ENCODE data around the gene CEBPA.
"Not testable (repeated sequence)": the region's sequence is repeated elsewhere in the genome, so short reads cannot be mapped to it uniquely, and the experiment has no call there.

The CEBPA gene

DNA sequence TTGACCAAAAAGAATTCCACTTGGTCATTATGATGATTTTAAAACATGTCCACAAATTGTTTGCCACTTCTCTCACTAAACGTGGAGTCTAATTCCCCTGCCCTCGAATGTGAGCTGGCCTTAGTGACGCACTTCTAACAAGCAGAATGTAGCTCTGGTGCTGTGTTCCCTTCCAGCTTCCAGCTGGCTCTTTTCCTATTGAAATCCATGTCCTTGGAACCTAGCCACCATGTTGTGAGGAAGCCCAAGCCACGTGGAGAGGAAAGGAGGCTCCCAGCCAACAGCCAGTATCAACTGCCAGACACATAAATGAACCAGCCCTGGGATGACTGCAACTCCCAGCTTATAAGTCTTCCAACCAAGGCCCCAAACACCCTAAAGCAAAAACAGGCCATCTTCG, 23.6 kb upstream of the CEBPA start:
- DNase-seq (ENCODE audit: low spot score) (no peak), FAIRE-seq (no peak)

- no peak for DNase-seq (ENCODE audit: low spot score)
- FAIRE-seq, result no peak
Observed at GRCh38 chr19:33324628-33325027, 22.3 kb upstream of the CEBPA start.

DNA sequence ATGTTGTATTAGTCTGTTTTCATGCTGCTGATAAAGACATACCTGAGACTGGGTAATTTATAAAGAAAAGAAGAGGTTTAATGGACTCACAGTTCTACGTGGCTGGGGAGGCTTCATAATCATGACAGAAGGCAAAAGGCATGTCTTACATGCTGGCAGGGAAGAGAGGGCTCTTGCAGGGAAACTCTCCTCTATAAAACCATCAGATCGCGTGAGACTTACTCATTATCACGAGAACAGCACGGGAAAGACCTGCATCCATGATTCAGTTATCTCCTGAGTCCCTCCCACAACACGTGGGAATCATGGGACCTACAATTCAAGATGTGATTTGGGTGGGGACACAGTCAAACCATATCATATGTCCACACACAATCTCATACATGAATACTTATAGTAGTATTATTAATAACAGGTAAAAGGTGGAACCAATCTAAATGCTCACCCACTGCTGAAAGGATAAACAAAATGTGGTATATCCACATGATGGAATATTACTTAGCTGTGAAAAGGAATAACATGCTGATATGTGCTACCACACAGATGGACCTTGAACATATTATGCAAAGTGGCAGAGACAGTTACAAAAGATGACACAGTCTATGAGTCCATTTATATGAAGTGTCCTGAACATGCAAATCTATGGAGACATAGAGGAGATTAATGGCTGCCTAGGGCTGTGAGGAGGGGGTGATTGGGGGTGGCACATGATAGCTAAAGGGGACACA, 20.9 kb upstream of the CEBPA start:
- DNase-seq (ENCODE audit: low spot score) (no peak), FAIRE-seq (no peak)

- DNase-seq (ENCODE audit: low spot score) (no peak), FAIRE-seq (no peak)
Observed at GRCh38 chr19:33320636-33321035, 18.3 kb upstream of the CEBPA start.

- not testable (repeated sequence) for DNase-seq (ENCODE audit: low spot score); FAIRE-seq
Observed at GRCh38 chr19:33317991-33318390, 15.7 kb upstream of the CEBPA start.

- FAIRE-seq (no peak), DNase-seq (ENCODE audit: low spot score) (no peak)
Observed at GRCh38 chr19:33317517-33317916, 15.2 kb upstream of the CEBPA start.

DNA sequence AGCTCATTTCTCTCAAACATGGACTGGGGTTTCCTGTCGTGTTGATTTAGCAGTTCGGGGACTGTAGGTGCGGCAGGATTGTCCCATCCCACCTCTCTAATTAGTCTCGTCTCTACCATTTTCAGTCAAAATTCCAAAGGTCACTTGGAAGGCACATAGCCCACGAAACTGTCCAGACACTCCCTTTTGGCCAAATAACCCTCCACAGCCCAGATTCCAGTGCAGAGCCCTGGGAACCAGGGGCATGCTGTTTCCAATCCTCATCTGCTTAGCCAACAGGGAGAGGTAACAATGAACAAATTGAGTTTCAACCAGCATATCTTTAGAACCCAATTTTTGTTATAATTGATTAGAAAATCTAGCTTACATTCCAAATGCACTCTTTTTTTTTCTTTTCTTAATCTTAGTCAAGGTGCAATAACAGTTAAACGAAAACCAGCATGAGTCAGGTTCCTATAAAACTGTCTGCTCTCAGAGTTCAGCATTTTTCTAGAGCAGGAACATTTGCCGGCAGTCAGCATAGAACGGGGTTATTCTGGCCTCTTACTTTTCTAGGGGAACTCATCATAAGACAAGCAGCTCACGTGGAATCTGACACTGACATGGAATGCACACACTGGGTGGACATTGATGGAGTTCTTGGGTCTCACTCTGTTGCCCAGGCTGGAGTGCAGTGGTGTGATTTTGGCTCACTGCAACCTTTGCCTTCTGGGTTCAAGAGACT, 14.4 kb upstream of the CEBPA start:
- DNase-seq (ENCODE audit: low spot score), result no peak
- no peak for FAIRE-seq

DNA sequence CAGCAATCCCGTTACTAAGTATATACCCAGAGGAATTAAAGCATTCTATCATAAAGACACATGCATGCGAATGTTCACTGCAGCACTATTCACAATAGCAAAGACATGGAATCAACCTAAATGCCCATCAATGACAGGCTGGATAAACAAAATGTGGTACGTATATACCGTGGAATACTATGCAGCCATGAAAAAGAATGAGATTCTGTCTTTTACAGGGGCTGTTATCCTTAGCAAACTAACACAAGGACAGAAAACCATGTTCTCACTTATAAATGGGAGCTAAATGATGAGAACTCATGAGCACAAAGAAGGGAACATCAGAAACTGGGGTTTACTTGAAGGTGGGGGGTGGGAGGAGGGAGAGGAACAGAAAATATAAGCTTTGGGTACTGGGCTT, 10.5 kb upstream of the CEBPA start:
- not testable (repeated sequence) for DNase-seq (ENCODE audit: low spot score); FAIRE-seq

DNA sequence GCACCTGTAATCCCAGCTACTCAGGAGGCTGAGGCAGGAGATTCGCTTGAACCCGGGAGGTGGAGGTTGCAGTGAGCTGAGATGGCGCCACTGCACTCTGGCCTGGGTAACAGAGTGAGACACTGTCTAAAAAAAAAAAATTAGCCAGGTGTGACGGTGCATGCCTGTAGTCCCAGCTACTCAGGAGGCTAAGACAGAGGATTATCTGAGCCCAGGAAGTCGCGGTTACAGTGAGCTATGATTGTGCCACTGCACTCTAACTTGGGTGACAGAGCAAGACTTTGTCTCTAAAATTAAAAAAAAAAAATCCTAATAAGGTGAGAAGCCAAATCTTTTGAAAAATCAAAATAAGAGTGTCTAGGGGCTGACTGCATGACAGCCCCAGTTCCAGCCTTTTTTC, 9.7 kb upstream of the CEBPA start:
- FAIRE-seq (no peak), DNase-seq (ENCODE audit: low spot score) (no peak)

DNA sequence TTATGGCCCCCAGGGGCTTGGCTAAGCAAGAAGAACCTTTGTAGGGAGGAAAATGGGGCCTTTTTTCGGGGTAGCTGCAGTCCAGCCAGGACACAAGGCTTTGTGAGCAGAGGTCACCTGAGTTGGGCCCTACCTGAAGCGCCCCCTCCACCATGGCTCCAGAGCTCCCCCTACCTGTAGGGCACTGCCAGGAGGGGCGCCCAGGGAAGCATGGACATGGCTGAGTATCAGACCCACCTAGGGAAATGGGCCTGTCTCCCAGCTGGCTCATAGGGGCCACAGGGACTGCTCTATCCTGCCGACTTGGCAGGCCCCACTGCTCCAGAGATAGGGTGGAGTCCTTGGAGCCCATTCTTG, 9.0 kb upstream of the CEBPA start:
- FAIRE-seq (no peak), DNase-seq (ENCODE audit: low spot score) (no peak)

DNA sequence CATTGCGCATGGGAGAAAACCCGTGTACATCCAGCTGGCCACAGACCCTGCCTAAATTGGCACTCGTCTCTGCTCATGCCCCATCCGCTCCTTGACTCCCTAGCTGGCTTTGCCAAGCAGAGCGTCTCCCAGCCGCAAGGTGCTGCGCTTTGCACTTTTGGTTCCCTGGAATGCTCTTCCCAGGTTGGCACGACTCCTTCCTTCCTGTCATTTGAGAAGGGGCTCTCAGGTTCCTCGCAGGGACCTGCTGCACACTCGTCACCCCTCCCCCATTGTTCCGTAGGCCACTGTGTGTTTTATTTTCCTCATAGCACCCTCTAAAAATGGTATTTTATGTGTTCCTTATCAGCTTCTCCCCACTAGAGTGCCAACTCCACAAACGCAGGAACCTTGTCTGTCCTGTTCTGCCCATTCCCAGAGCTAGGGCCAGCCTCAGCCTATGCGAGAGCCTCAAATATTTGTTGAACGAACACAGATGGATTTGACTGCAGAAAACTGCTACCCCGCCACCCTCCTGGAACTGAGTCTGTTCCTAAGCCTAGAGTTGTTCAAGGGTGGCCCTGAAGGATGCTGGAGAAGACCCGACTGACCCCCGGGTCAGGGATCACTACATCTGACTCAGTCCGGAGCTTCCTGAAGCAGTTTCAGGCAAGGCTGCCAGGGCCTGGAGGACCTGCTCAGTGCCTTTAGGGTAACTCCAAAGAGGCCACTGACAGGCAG, 8.4 kb upstream of the CEBPA start:
- DNase-seq (ENCODE audit: low spot score) (no peak), FAIRE-seq (no peak)

- FAIRE-seq, result no peak
Observed at GRCh38 chr19:33309826-33310225, 7.5 kb upstream of the CEBPA start.

DNA sequence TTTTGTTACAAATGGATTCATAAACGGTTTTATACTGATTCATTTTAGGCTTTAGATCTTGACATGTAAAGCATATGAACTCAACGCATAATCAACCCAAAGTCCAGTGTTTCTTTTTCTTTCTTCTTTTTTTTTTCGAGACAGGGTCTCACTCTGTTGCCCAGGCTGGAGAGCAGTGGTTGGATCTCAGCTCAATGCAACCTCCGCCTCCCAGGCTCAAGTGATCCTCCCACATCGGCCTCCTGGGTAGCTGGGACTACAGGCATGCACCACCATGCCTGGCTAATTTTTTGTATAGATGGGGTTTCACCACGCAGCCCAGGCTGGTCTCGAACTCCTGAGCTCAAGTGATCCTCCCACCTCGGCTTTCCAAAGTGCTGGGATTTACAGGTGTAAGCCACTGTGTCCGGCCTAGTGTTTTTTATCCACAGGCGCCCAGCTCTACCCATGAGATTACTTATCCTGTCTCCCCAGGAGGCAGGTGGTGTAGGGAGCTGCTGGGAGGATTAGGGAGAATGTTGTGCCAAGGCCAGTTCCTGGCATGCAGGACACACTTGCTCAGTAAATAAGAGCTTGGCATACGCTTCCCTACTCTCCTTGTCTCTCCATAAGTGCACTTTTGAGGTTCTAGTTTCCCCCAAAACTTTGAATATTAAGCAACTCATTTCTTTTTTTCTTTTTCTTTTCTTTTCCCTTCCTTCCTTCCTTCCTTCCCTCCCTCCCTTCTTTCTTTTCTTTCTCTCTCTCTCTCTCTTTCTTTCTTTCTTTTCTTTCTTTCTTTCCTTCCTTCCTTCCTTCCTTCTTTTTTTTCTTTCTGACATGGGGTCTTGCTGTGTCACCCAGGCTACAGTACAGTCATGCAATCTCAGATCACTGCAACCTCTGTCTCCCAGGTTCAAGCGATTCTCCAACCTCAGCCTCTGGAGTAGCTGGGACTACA, 4.8 kb upstream of the CEBPA start:
- DNase-seq (ENCODE audit: low spot score), result no peak
- FAIRE-seq, result no peak

More at GRCh38 chr19:33309826-33310225, 7.5 kb upstream of the CEBPA start:
- DNase-seq (ENCODE audit: low spot score), result no peak

- no peak for DNase-seq (ENCODE audit: low spot score)
Observed at GRCh38 chr19:33306191-33306590, 3.9 kb upstream of the CEBPA start.

DNA sequence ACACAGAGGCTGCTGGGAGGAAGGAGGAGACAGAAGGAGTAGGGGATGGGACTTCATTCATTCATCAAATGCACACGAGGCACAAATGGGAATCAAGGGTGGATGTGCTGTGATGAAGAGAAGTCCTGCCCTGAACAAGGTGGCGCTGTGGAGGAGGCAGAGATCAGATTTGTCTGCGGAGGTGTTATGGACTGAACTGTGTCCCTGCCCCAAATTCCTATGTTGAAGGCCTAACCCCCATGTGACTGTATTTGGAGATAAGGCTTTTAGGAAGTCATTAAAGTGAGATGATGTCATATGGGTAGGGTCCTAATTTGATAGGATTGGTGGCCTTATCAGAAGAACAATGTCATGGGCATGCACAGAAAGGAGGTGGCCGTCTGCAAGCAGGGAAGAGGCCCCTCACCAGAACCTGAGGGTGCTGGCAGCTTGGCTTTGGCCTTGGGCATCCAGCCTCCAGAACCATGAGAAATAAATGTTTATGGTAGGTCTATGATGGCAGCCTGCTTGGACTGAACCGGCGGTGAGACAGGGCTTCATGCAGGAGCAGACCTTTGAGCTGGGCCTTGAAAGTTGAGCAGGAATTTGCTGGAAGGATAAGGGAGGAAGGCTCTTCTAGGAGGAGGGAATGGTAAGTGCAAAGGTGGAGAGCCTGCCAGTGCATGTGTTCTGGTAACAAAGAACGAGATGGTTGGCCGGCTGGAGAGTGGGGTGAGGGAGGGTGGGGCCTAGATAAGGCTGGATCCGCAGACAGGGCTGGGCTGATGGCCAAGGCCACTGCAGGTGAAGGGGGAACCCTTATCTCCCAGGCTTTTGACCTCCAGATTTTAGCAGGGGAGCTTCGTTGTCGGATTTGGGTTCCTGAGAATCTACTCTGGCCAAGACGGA, 2.7 kb upstream of the CEBPA start:
- FAIRE-seq, result no peak
- no peak for DNase-seq (ENCODE audit: low spot score)

More at GRCh38 chr19:33306191-33306590, 3.9 kb upstream of the CEBPA start:
- no peak for FAIRE-seq

- FAIRE-seq (no peak), DNase-seq (ENCODE audit: low spot score) (no peak)
Observed at GRCh38 chr19:33304371-33304759, 2.0 kb upstream of the CEBPA start.

DNA sequence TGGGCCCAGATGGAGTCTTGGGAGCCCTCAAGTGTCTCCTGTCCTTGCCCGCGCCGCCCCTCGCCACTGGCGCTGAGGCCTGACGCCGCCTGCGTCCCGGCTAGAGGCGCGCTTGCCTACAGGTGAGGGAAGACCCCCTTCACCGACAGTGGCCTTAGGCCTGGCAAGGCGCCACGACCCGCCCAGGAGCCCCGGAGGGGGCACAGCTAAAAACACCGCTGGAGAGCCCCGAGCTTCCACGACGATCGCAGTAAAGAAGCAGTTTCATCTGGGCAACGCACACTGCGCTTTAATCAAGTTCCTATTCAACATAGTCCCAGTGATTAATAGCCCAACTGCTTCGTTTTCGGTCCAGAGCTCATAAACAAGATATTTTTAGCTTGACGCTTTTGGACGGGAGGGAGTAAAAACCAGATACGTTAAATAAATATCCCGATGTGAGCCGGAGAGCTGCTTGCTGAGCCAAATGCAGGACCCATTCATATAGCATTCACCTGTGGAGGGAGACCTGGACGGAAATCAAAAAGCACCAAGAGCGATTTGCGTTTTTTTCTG, 1.5 kb upstream of the CEBPA start:
- FAIRE-seq (no peak), DNase-seq (ENCODE audit: low spot score) (no peak)

DNA sequence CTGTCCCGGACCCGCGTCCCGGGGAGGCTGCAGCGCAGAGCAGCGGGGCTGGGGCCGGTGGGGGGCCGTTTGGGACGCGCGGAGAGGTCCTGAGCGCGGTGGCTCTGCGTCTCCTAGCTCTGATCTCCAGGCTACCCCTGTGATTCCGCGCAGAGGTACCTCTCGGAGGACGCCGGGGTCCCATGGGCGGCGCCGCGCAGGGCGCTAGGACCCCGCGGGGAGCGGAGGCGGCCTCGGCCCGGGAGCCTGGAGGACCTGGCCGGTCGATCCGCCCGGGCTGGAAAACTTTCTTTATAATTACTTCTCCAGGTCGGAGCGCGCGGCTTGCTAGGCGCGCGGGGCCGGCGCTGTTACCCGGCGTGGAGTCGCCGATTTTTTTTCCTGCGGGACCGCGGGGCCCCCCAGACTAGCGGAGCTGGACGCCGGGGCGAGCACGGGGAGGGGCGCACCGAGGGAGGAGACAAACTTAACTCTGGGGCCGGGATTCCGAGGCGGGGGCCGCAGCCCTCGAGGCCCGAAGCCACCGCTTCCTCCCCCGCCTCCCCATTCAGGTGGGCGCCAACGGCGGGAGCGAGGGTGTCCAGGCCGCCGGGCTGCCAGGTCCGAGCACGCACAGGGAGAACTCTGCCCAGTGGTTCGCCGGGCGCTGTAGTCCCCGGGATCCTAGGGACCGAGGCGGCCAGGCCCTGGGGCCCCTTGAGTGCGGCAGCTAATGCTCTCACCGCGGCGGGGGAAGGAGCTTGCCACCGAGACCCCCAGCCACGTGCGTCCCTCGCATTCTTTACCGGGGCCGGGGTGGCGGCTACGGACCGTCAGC, 848 bp upstream of the CEBPA start:
- no peak for FAIRE-seq
- DNase-seq (ENCODE audit: low spot score), result no peak

DNA sequence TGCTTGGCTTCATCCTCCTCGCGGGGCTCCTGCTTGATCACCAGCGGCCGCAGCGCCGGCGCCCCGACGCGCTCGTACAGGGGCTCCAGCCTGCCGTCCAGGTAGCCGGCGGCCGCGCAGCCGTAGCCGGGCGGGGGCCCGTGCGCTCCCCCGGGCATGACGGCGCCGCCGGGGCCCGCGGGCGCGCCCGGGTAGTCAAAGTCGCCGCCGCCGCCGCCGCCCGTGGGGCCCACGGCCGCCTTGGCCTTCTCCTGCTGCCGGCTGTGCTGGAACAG, 497 bp downstream of the CEBPA start:
- DNase-seq (ENCODE audit: low spot score), result no peak
- no peak for FAIRE-seq

Data from RCC 7860 (cell line).